ENCODE measurements around the gene PLD2. TPM values are rescaled to one million over a fixed set of nuclear protein-coding genes. Genes with fewer than 3 reads are reported as not detected.
"Not testable (repeated sequence)": the region's sequence is repeated elsewhere in the genome, so short reads cannot be mapped to it uniquely, and the experiment has no call there.

The PLD2 gene
- total RNA-seq, 2 donors from 2014 or later: 25.7 to 41.5 TPM

DNA sequence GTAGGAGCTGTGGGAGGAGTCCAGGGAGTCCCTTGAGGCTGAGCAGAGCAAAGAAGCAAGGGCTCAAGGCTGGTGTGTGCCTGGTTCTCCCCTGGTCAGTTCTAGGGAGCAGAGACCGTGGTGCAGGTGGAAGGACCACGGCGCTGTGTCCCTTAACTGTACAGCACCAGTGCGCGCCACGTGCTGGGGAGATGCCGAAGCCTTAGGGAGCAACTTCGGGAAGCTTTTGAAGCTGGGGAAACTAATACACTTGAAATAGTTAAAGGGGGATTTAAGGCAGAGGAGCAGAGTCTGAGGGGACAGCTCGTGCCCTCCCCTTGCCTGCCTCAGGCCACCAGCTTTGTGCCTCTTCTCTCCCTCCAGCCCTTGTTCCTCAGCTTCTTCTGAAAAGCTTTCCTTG lies 53.7 kb downstream of the PLD2 start:
- WGBS, 2 donors: 91 to 98% methylated on average over 7 to 9 of the region's 9 CpGs
- H3K27me3 ChIP-seq: no peaks in the 10 kb centered on the region
- TF ChIP-seq, protein P1, sequence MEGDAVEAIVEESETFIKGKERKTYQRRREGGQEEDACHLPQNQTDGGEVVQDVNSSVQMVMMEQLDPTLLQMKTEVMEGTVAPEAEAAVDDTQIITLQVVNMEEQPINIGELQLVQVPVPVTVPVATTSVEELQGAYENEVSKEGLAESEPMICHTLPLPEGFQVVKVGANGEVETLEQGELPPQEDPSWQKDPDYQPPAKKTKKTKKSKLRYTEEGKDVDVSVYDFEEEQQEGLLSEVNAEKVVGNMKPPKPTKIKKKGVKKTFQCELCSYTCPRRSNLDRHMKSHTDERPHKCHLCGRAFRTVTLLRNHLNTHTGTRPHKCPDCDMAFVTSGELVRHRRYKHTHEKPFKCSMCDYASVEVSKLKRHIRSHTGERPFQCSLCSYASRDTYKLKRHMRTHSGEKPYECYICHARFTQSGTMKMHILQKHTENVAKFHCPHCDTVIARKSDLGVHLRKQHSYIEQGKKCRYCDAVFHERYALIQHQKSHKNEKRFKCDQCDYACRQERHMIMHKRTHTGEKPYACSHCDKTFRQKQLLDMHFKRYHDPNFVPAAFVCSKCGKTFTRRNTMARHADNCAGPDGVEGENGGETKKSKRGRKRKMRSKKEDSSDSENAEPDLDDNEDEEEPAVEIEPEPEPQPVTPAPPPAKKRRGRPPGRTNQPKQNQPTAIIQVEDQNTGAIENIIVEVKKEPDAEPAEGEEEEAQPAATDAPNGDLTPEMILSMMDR (IDR thresholded peaks at IDR 0.05): no peak
- TF ChIP-seq POLR2A (IDR thresholded peaks at IDR 0.05): no peak
- no peaks in the 10 kb centered on the region for H3K9me3 ChIP-seq
- H3K4me1 ChIP-seq: peaks cover 10% of the 10 kb centered on the region
- H3K4me3 ChIP-seq: no peak overlapping the region
- peaks cover 0 to 4% of the 10 kb centered on the region in 2 donors for H3K36me3 ChIP-seq (replicated peaks in 1 of 2; ENCODE audit: insufficient read depth in 1 of 2, low read depth in 2 of 2)
- DNase-seq (no peak), ATAC-seq (no peak)
- intact Hi-C loops (cut with DNase I): no loop called here
- H3K27ac ChIP-seq: no peak overlapping the region

DNA sequence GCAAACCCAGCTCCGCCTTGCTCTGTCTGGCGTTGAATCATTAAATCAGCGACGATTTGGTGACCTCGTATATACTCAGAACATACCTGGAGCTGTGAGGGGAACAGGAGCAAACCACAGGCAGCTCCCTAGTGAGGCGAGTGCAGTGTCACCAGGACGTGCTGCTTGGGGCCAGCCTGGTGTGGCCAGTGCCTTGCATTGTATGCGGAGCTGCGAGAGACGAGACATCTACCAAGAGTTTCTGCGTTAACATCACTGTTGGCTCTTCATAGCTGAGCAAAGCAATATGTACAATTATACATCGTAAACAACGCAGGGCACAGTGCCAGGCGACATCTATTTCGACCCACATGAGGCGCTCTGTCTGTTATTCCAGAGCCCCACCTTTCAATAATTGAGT lies 54.1 kb downstream of the PLD2 start:
- Histone ChIP-seq H3K9me3 (no peaks in the 10 kb centered on the region), H3K27me3 (no peaks in the 10 kb centered on the region), H3K27ac (no peak overlapping the region), H3K4me3 (no peak overlapping the region), H3K4me1 (peaks cover 10% of the 10 kb centered on the region), H3K36me3 (replicated peaks in 1 of 2; ENCODE audit: insufficient read depth in 1 of 2, low read depth in 2 of 2) (peaks cover 0 to 4% of the 10 kb centered on the region in 2 donors)
- intact Hi-C loops (cut with DNase I): no loop called here
- no peak for TF ChIP-seq POLR2A (IDR thresholded peaks at IDR 0.05)
- TF ChIP-seq, protein P1 (IDR thresholded peaks at IDR 0.05): no peak
- ATAC-seq (no peak), DNase-seq (no peak)
- WGBS, 2 donors: 94 to 96% methylated on average over 16 of the region's 16 CpGs

DNA sequence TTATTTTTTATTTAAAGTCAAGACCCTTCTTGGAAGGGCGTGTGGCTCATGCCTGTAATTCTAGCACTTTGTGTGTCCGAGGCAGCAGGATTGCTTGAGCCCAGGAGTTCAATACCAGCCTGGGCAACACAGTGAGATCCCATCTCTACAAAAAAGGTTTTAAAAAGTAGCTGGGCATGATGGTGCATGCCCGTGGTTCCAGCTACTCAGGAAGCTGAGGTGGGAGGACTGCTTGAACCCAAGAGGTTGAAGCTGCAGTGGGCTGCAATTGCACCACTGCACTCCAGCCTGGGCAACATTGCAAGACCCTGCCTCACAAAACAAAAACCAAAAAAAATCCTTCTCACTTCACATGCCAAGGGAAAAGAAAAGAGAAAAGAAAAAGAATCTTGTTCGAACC lies 55.8 kb downstream of the PLD2 start:
- Histone ChIP-seq H3K4me3 (no peak overlapping the region), H3K4me1 (peaks cover 10% of the 10 kb centered on the region), H3K9me3 (no peaks in the 10 kb centered on the region), H3K36me3 (replicated peaks in 1 of 2; ENCODE audit: insufficient read depth in 1 of 2, low read depth in 2 of 2) (peaks cover 0 to 4% of the 10 kb centered on the region in 2 donors), H3K27ac (no peak overlapping the region), H3K27me3 (no peaks in the 10 kb centered on the region)
- TF ChIP-seq POLR2A (IDR thresholded peaks at IDR 0.05): no peak
- TF ChIP-seq, protein P1 (IDR thresholded peaks at IDR 0.05): no peak
- ATAC-seq (no peak), DNase-seq (no peak)
- intact Hi-C loops (cut with DNase I): no loop called here
- 84 to 100% methylated on average over 4 of the region's 4 CpGs for WGBS, 2 donors

DNA sequence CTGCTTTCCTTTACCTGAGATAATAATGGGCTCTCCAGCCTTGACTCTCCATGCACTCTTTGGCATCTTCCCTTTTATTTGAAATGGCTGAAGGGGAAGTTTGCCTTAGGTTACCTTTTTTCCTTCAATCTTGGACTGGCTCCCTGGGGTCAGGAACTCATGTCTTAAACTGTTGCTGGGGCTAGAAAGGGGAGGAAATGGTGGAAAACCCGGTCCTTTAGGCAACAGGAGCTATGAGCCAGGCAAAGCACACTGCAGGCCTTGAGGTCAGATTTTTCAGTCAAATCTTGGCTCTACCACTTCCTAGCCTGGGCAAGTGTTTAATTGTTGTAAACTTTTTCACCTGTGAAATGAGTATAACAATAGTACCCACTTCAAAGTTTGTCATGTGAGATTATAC lies 56.4 kb downstream of the PLD2 start:
- no peaks in the 10 kb centered on the region for H3K27me3 ChIP-seq
- H3K9me3 ChIP-seq: no peaks in the 10 kb centered on the region
- TF ChIP-seq, protein P1 (IDR thresholded peaks at IDR 0.05): no peak
- WGBS, 2 donors: 88 to 95% methylated on average over 1 of the region's 1 CpG
- H3K27ac ChIP-seq: no peak overlapping the region
- H3K36me3 ChIP-seq (replicated peaks in 1 of 2; ENCODE audit: insufficient read depth in 1 of 2, low read depth in 2 of 2): peaks cover 0 to 4% of the 10 kb centered on the region in 2 donors
- intact Hi-C loops (cut with DNase I): no loop called here
- no peak for ATAC-seq
- H3K4me1 ChIP-seq: peaks cover 10% of the 10 kb centered on the region
- no peak overlapping the region for H3K4me3 ChIP-seq
- DNase-seq: no peak

DNA sequence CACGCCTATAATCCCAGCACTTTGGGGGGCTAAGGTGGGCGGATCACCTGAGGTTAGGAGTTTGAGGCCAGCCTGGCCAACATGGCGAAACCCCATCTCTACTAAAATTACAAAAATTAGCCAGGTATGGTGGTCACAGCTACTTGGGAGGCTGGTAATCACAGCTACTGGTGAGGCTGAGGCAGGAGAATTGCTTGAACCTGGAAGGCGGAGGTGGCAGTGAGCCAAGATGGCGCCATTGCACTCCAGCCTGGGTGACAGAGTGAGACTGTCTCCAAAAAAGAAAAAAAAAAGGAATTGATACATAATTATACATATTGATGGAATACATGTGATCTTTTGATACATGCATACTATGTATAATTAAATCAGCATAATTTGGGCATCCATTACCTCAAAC lies 60.6 kb downstream of the PLD2 start:
- H3K4me3 ChIP-seq; H3K36me3 ChIP-seq (replicated peaks in 1 of 2; ENCODE audit: insufficient read depth in 1 of 2, low read depth in 2 of 2); H3K4me1 ChIP-seq; H3K9me3 ChIP-seq; H3K27me3 ChIP-seq; DNase-seq; H3K27ac ChIP-seq; intact Hi-C loops (cut with DNase I); ATAC-seq: not testable (repeated sequence)
- 81 to 86% methylated on average over 5 of the region's 5 CpGs for WGBS, 2 donors

DNA sequence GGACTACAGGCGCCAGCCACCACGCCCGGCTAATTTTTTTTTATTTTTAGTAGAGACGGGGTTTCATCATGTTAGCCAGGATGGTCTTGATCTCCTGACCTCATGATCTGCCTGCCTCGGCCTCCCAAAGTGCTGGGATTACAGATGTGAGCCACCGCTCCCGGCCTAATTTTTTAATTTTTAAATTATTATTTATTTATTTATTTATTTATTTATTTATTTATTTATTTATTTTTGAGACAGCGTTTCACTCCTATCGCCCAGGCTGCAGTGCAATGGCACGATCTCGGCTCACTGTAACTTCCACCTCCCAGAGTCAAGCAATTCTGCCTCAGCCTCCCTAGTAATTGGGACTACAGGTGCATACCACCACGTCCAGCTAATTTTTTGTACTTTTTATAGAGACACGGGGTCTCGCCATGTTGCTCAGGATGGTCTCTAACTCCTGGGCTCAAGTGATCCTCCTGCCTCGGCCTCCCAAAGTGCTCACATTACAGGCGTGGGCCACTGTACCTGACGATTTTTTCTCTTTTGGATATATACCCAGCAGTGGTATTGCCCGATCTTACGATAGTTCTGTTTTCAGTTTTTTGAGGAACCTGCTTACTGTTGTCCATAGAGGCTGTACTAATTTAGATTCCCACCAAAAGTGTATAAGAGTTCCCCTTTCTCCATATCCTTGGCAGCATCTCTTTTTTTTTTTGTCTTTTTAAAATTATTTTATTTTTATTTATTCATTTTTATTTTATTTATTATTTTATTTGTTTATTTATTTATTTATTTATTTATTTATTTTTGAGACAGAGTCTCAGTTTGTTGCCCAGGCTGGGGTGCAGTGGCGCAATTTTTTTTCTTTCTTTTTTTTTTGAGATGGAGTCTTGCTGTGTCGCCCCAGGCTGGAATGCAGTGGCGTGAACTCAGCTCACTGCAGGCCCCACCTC lies 62.4 kb downstream of the PLD2 start:
- H3K27ac ChIP-seq; H3K4me1 ChIP-seq; ATAC-seq; DNase-seq; H3K36me3 ChIP-seq (replicated peaks in 1 of 2; ENCODE audit: insufficient read depth in 1 of 2, low read depth in 2 of 2); H3K4me3 ChIP-seq; H3K9me3 ChIP-seq; intact Hi-C loops (cut with DNase I); H3K27me3 ChIP-seq: not testable (repeated sequence)
- 92 to 93% methylated on average over 22 of the region's 22 CpGs for WGBS, 2 donors

All from body of pancreas (tissue), 4 donors.